Spleen (tissue), 11 donors: Measurements from ENCODE around the gene PACRG. TPM values are rescaled to one million over a fixed set of nuclear protein-coding genes. Genes with fewer than 3 reads are reported as not detected.

ENCODE experiments used
- DNase-seq: peaks from one replicate; pipeline ENCODE4 v3.0.0-alpha.2; 2020
- H3K27ac ChIP-seq, 8 donors: fragments of 200-600 bp; sonication (generic) in 7 of 8; 1 replicate in 4 of 8; 2 replicates in 4 of 8; pipeline versions ENCODE4 v1.5.0 to v1.8.0; 2016 to 2021; ENCODE audit warnings: inconsistent platforms in 4 of 8, mild to moderate bottlenecking in 4 of 8, moderate library complexity in 1 of 8
- H3K27me3 ChIP-seq, 7 donors: fragments of 200-600 bp; sonication (generic) in 6 of 7; replicated peaks in 1 of 7; 1 replicate in 4 of 7; 2 replicates in 3 of 7; pipeline versions ENCODE4 v1.5.0 to v1.8.0; 2016 to 2021; ENCODE audit warnings: inconsistent platforms in 3 of 7, mild to moderate bottlenecking in 1 of 7
- H3K36me3 ChIP-seq, 6 donors: fragments of 200-600 bp; sonication (generic) in 5 of 6; 1 replicate in 4 of 6; 2 replicates in 2 of 6; pipeline versions ENCODE4 v1.5.0 to v1.8.0; 2016 to 2021; ENCODE audit warnings: inconsistent platforms in 2 of 6
- H3K4me1 ChIP-seq, 6 donors: fragments of 200-600 bp; sonication (generic) in 5 of 6; 1 replicate in 3 of 6; 2 replicates in 3 of 6; pipeline versions ENCODE4 v1.5.0 to v1.8.0; 2016 to 2021; ENCODE audit warnings: inconsistent platforms in 3 of 6
- H3K4me3 ChIP-seq, 8 donors: fragments of 200-600 bp; sonication (generic) in 7 of 8; 1 replicate in 4 of 8; 2 replicates in 4 of 8; pipeline versions ENCODE4 v1.5.0 to v1.8.0; 2016 to 2021; ENCODE audit warnings: inconsistent platforms in 4 of 8, mild to moderate bottlenecking in 4 of 8, moderate library complexity in 2 of 8
- H3K9me3 ChIP-seq, 8 donors: fragments of 200-600 bp; sonication (generic) in 7 of 8; 1 replicate in 4 of 8; 2 replicates in 4 of 8; pipeline versions ENCODE4 v1.5.0 to v1.8.0; 2016 to 2021; ENCODE audit warnings: inconsistent platforms in 4 of 8
- CTCF ChIP-seq, 11 experiments: fragments of 200-600 bp in 7 of 11; fragments of 450-650 bp in 4 of 11; sonication (generic) in 4 of 11; IDR thresholded peaks in 8 of 11; conservative IDR thresholded peaks in 3 of 11; 1 replicate in 7 of 11; 2 replicates in 4 of 11; pipeline versions ENCODE4 v1.4.0 to v1.8.0; 2016 to 2021; ENCODE audit warnings: antibody characterized with exemption in 11 of 11, inconsistent platforms in 4 of 11, mild to moderate bottlenecking in 1 of 11
- POLR2A ChIP-seq, 3 donors: fragments of 450-650 bp; IDR thresholded peaks; one replicate each; pipeline ENCODE4 v1.5.1; 2017; ENCODE audit warnings: antibody characterized with exemption in 3 of 3, mild to moderate bottlenecking in 1 of 3
- POLR2AphosphoS5 ChIP-seq, 3 donors: sonication (generic); formaldehyde crosslinking; IDR thresholded peaks; one replicate each; pipeline ENCODE4 v1.5.1; 2017; ENCODE audit warnings: antibody characterized with exemption in 3 of 3
- WGBS, 5 donors: extraction: QIAGEN DNeasy Blood & Tissue Kit in 3 of 5; methylation state at CpG; one replicate each; pipeline versions ENCODE4 v1.1.5 to v1.1.7; 2013 to 2018; 5-methylcytosine and 5-hydroxymethylcytosine counted together
- intact Hi-C: fragments of 100-400 bp; cut with DNase I; formaldehyde crosslinking; loops from one replicate; pipeline ENCODE4 v1.15.0; 2023; ENCODE audit warnings: low total_unique reads
- polyA plus RNA-seq, 3 donors: library from polyadenylated mRNA; stranded (reverse); fragments of 200-250 nt; gene quantifications; one replicate each; pipeline ENCODE4 v1.2.1, GENCODE V29; 2013
- total RNA-seq, 7 donors: library from RNA; depleted of rRNA in 3 of 7; stranded (reverse); fragments of >200 nt in 3 of 7; fragmentation: NEBNext Ultra II Directional in 4 of 7; extraction: Animal tissue kit (Norgen Biotek cat#: 25700) in 4 of 7; gene quantifications; one replicate each; pipeline versions ENCODE4 v1.1.0 to v1.2.1, GENCODE V29; 2016 to 2021
- donor health status: healthy with polysubstance abuse.
- donor health status: DM: no; HTN: no; CAD: no; lungs with moderate emphysema.
- donor health status: DM: no; HTN: no; CAD: no.
- donor health status: Bipolar disorder and iron deficiency.
- donor health status: healthy.
- donor health status: DM: no; HTN: no; CAD: no.
- donor health status: DM: yes; HTN: yes; CAD: no.

The PACRG gene
- total and polyA plus RNA-seq, 10 donors, result 0.32 to 2.0 (median 1.0) TPM; not detected in 5

GRCh38 chr6:163095401-163095800, 367.6 kb downstream of the PACRG start:
- 53 to 80% (median 69%) methylated on average over 9 of the region's 9 CpGs for WGBS, 5 donors
- intact Hi-C loops, result no loop called here
- no peaks in the 10 kb centered on the region for H3K27me3 ChIP-seq
- H3K4me1 ChIP-seq, result no peaks in the 10 kb centered on the region
- DNase-seq, result no peak
- TF ChIP-seq POLR2AphosphoS5 (IDR thresholded peaks at IDR 0.05) (peak in 1 of 3 donors; percentile 18), POLR2A (IDR thresholded peaks at IDR 0.05) (no peak)
- H3K27ac ChIP-seq, result no peak overlapping the region
- no peaks in the 10 kb centered on the region for H3K36me3 ChIP-seq
- H3K4me3 ChIP-seq, result no peak overlapping the region
- H3K9me3 ChIP-seq, result peaks cover 0 to 7% (median 0%) of the 10 kb centered on the region in 8 donors

- peaks cover 0 to 7% (median 0%) of the 10 kb centered on the region in 8 donors for H3K9me3 ChIP-seq
- H3K36me3 ChIP-seq, result no peaks in the 10 kb centered on the region
These were observed 371.2 kb downstream of the PACRG start for GRCh38 chr6:163098827-163099479.

GRCh38 chr6:163099621-163100171, 371.9 kb downstream of the PACRG start:
- intact Hi-C loops, result no loop called here
- Histone ChIP-seq H3K9me3 (peaks cover 0 to 7% (median 0%) of the 10 kb centered on the region in 8 donors), H3K27me3 (no peaks in the 10 kb centered on the region), H3K36me3 (no peaks in the 10 kb centered on the region), H3K4me1 (no peaks in the 10 kb centered on the region), H3K27ac (no peak overlapping the region), H3K4me3 (no peak overlapping the region)
- 89 to 93% (median 91%) methylated on average over 22 to 27 of the region's 27 CpGs for WGBS, 5 donors
- no peak for TF ChIP-seq POLR2A (IDR thresholded peaks at IDR 0.05)
- TF ChIP-seq CTCF (IDR thresholded peaks at IDR 0.05 in 8 of 11, conservative IDR thresholded peaks at IDR 0.05 in 3 of 11), result no peak
- TF ChIP-seq POLR2AphosphoS5 (IDR thresholded peaks at IDR 0.05), result no peak
- DNase-seq, result no peak

More at GRCh38 chr6:163098827-163099479, 371.2 kb downstream of the PACRG start:
- 81 to 92% (median 90%) methylated on average over 8 of the region's 8 CpGs for WGBS, 5 donors
- no peak for DNase-seq
- Histone ChIP-seq H3K27ac (no peak overlapping the region), H3K4me3 (no peak overlapping the region), H3K27me3 (no peaks in the 10 kb centered on the region), H3K4me1 (no peaks in the 10 kb centered on the region)
- intact Hi-C loops, result no loop called here
- TF ChIP-seq CTCF (IDR thresholded peaks at IDR 0.05 in 8 of 11, conservative IDR thresholded peaks at IDR 0.05 in 3 of 11) (no peak), POLR2AphosphoS5 (IDR thresholded peaks at IDR 0.05) (no peak), POLR2A (IDR thresholded peaks at IDR 0.05) (no peak)

GRCh38 chr6:163100259-163100658, 372.5 kb downstream of the PACRG start:
- peaks cover 0 to 7% (median 0%) of the 10 kb centered on the region in 8 donors for H3K9me3 ChIP-seq
- intact Hi-C loops, result no loop called here
- DNase-seq, result no peak
- H3K27me3 ChIP-seq, result no peaks in the 10 kb centered on the region
- no peak overlapping the region for H3K4me3 ChIP-seq
- no peaks in the 10 kb centered on the region for H3K4me1 ChIP-seq
- H3K27ac ChIP-seq, result no peak overlapping the region
- no peaks in the 10 kb centered on the region for H3K36me3 ChIP-seq
- WGBS, 5 donors, result 88 to 95% (median 92%) methylated on average over 22 to 27 of the region's 27 CpGs
- no peak for TF ChIP-seq POLR2A (IDR thresholded peaks at IDR 0.05)
- TF ChIP-seq POLR2AphosphoS5 (IDR thresholded peaks at IDR 0.05), result no peak
- TF ChIP-seq CTCF (IDR thresholded peaks at IDR 0.05 in 8 of 11, conservative IDR thresholded peaks at IDR 0.05 in 3 of 11), result no peak
